ENCODE measurements around the gene ZFAND4.

ZFAND4 gene

GRCh38 chr10:45653454-45653853 is 19.1 kb downstream of the ZFAND4 start:
- no peak for FAIRE-seq
- no peak for TF ChIP-seq POLR2A (IDR thresholded peaks at IDR 0.05; ENCODE audit: low read depth, low read length)
- no peak for DNase-seq (ENCODE audit: insufficient read length, low spot score)

GRCh38 chr10:45652511-45652910 is 20.1 kb downstream of the ZFAND4 start:
- DNase-seq (ENCODE audit: insufficient read length, low spot score) (no peak), FAIRE-seq (no peak)
- TF ChIP-seq POLR2A (IDR thresholded peaks at IDR 0.05; ENCODE audit: low read depth, low read length), result no peak

- DNase-seq (ENCODE audit: insufficient read length, low spot score) (no peak), FAIRE-seq (no peak)
These were observed 23.3 kb downstream of the ZFAND4 start for GRCh38 chr10:45649296-45649695.

GRCh38 chr10:45647118-45647517 is 25.5 kb downstream of the ZFAND4 start:
- TF ChIP-seq POLR2A (IDR thresholded peaks at IDR 0.05; ENCODE audit: low read depth, low read length), result no peak
- FAIRE-seq (no peak), DNase-seq (ENCODE audit: insufficient read length, low spot score) (no peak)

More at GRCh38 chr10:45649296-45649695, 23.3 kb downstream of the ZFAND4 start:
- no peak for TF ChIP-seq POLR2A (IDR thresholded peaks at IDR 0.05; ENCODE audit: low read depth, low read length)

- DNase-seq (ENCODE audit: insufficient read length, low spot score) (no peak), FAIRE-seq (no peak)
- TF ChIP-seq POLR2A (IDR thresholded peaks at IDR 0.05; ENCODE audit: low read depth, low read length), result no peak
These were observed 26.1 kb downstream of the ZFAND4 start for GRCh38 chr10:45646384-45647050.

- TF ChIP-seq POLR2A (IDR thresholded peaks at IDR 0.05; ENCODE audit: low read depth, low read length), result no peak
- DNase-seq (ENCODE audit: insufficient read length, low spot score) (no peak), FAIRE-seq (no peak)
These were observed 28.0 kb downstream of the ZFAND4 start for GRCh38 chr10:45644527-45644926.

GRCh38 chr10:45640941-45641340 is 31.6 kb downstream of the ZFAND4 start:
- no peak for DNase-seq (ENCODE audit: insufficient read length, low spot score)
- no peak for FAIRE-seq
- no peak for TF ChIP-seq POLR2A (IDR thresholded peaks at IDR 0.05; ENCODE audit: low read depth, low read length)

GRCh38 chr10:45640049-45640448 is 32.5 kb downstream of the ZFAND4 start:
- no peak for DNase-seq (ENCODE audit: insufficient read length, low spot score)
- TF ChIP-seq POLR2A (IDR thresholded peaks at IDR 0.05; ENCODE audit: low read depth, low read length), result no peak
- no peak for FAIRE-seq

- no peak for TF ChIP-seq POLR2A (IDR thresholded peaks at IDR 0.05; ENCODE audit: low read depth, low read length)
- DNase-seq (ENCODE audit: insufficient read length, low spot score) (no peak), FAIRE-seq (no peak)
These were observed 45.0 kb downstream of the ZFAND4 start for GRCh38 chr10:45627412-45628048.

GRCh38 chr10:45625879-45626278 is 46.7 kb downstream of the ZFAND4 start:
- FAIRE-seq (no peak), DNase-seq (ENCODE audit: insufficient read length, low spot score) (no peak)
- TF ChIP-seq POLR2A (IDR thresholded peaks at IDR 0.05; ENCODE audit: low read depth, low read length), result no peak

GRCh38 chr10:45624724-45625123 is 47.8 kb downstream of the ZFAND4 start:
- no peak for TF ChIP-seq POLR2A (IDR thresholded peaks at IDR 0.05; ENCODE audit: low read depth, low read length)
- FAIRE-seq (no peak), DNase-seq (ENCODE audit: insufficient read length, low spot score) (no peak)

- no peak for DNase-seq (ENCODE audit: insufficient read length, low spot score)
- FAIRE-seq, result no peak
- no peak for TF ChIP-seq POLR2A (IDR thresholded peaks at IDR 0.05; ENCODE audit: low read depth, low read length)
These were observed 57.7 kb downstream of the ZFAND4 start for GRCh38 chr10:45614869-45615268.

- no peak for DNase-seq (ENCODE audit: insufficient read length, low spot score)
- no peak for FAIRE-seq
- no peak for TF ChIP-seq POLR2A (IDR thresholded peaks at IDR 0.05; ENCODE audit: low read depth, low read length)
These were observed 59.8 kb downstream of the ZFAND4 start for GRCh38 chr10:45612741-45613140.

GRCh38 chr10:45608052-45608451 is 64.5 kb downstream of the ZFAND4 start:
- no peak for TF ChIP-seq POLR2A (IDR thresholded peaks at IDR 0.05; ENCODE audit: low read depth, low read length)
- FAIRE-seq (no peak), DNase-seq (ENCODE audit: insufficient read length, low spot score) (no peak)

- no peak for TF ChIP-seq POLR2A (IDR thresholded peaks at IDR 0.05; ENCODE audit: low read depth, low read length)
- FAIRE-seq (no peak), DNase-seq (ENCODE audit: insufficient read length, low spot score) (no peak)
These were observed 65.3 kb downstream of the ZFAND4 start for GRCh38 chr10:45607276-45607675.
